IPS DF 4.7 (cell line): Measurements from ENCODE around the gene HOXA3.

ENCODE experiments used
- DNase-seq: peaks from one replicate; pipeline ENCODE4 v3.0.0-alpha.2; 2013; ENCODE audit warnings: low spot score; ENCODE audit errors: extremely low read depth

The HOXA3 gene

DNA sequence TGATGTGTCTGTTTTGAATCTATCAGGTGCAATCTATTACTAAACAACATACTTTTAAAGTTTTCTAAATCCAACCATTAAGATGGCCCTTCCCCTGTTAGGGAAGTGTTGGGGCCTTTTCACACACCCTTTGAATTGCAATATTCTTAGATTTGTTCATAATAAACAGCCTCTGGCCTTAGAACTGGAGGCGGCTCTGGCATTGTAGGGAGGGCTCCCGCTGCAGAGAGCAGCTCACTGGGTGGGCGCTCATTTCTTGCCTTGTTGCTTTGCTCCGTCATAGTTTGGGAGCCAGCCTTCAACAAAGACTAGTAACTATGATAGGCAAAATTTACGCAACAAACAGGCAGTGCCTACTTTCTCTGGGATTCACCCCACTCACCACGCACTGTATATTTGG is 26.0 kb upstream of the HOXA3 start:
- no peak for DNase-seq

DNA sequence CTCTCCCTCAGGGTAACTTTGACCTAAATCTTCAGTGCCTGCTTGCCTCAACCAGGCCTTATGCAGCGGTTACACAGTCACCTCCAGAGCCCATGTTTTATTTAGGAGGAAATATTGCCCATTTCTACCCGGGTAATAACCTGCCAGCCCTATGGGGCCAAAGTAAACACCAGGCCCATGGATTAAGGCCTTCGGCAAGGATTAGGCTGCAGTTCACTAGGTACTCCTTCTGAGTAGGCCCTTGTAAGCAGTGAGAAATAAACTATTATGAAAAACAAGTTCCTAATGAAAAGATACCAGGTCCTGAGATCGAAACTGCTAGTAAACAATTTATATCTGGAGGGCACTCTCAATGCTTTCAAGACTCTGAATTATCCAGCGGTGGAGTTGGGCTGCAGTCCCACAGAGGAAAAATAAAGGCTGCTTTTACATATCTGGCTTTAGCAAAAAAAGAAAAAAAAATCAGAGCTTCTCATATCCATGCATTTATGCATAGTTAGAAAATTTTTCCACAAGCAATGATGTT is 25.5 kb upstream of the HOXA3 start:
- DNase-seq, result no peak

DNA sequence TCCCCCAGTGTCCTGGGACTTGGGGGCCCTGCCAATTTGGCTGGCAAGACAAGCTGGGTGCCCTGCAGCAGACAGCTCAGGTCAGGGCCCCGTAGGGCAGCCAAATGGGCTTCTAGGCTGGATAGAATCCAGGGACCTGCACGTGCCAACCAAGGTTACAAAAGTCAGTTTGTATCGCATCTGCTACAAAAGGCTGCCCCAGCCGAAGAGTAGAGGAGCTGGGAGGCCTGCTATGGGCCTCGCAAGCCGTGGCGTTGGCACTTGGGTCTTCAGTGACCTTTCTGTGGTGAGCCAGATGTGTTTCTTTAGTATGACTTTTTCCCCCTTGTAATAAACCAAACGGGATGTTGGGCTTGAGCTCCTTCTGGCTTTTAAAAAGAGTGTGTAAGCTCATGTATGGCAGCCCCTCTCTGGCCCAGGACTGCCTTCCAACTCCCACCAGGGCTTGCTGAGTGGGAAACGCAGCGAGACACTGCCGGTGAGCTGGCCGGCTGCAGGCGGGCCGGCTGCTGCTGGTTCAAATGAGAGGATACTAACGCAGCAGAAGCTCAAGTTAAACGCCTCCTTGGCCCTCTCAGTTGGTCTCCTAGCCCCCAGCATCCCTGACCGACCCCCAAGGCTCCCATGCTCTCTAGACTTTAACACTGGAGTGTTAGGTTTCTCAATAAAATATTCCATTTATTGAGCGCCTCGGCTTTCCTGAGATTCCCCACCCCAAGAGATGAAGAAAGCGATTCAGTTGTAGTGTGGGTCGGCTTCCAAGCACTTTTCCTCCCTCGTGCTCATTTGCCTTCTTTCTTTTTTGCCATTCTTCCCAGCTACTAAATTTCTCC is 24.8 kb upstream of the HOXA3 start:
- DNase-seq, result no peak

DNA sequence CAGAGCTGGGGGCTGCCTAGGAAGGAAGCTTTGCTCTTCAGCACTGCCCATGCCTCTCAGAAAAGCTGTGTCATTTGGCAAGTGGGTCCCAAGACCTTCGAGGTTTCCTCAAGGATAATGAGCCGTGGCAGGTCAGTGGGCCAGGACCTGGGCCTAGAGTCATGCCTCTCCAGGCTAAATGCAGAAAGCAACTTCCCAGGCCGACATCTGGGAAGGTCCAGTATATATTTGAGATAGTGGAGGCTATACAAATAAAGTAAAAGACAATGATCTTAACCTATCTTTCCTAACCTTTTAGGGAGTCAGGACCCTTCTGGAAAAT is 24.1 kb upstream of the HOXA3 start:
- no peak for DNase-seq

DNA sequence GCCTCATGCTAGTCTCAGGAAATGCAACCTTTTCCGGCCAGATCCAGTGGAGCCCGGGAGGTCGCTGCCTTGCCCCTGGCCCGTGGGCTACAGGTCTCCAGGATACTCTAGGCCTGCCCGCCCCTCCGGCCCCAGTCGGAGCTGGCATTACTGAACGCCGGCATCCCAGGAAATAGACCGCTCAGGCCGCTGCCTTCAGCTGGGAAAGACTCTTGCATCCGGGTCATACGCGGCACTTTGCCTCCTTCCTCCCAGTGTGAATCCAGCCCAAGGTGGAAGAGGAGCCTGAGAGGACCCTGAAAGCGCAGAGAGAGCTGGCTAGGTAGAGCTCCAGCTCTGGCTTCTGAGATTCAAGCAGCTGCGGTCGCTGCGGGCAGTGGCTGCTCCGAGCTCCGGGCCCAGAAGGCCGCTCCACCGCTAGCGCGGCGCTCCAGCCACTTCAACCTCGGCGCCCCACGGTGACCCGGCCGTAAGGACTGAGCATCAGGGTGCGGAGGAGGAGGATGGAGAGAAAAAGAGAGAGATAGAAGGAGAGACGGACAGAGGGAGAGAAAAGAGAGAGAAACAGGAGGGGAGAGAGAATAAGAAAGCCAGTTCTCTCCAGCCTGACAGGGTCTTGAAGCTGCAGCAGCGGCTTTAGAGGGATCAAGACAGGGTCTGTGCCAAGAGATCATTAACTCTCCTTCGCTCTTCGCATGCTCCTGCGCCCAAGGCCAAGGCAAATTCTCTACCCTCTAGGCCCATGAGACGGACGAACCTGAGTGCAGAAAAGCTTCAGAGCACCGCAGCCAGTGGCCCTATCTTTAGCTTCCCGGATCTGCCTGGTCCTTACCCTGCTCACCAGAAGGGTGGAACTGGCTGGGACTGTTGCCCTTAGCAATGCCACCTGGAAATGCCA is 23.5 kb upstream of the HOXA3 start:
- no peak for DNase-seq

DNA sequence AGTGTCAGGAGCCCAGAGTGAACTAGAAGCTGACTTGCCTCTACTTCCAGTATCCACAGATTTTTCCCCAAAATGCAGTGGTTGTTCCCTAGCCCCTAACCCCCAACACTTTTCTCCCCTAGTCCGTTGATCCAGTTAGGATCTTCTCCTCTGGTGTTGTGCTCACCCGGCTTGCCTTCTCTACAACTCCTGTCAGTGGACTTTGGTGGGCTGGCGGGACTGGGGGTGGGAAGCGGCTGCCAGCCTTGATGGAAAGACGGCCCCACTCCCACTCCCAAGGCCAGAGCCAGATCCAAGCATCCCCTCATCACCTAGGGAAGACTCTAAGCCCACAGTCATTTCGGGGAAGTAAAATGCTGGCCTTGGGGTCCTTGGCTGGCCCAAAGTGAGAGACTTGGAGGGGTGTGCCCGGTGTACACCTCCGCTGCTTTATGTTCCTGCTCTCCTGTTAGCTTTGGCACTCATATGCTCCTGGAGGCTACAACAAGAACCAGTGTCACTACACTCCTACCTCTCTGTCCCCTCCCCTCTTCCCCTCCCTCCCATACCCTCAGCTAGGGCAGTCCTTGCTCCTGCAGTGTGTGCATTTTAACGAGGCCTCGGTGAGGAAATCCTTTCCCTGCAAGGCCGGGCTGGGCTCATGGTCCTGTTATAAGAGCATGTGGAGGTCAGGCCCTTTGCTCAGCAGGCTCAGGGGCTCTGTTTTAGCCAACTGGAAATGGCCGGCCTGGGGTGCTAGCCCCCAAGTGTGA is 22.7 kb upstream of the HOXA3 start:
- DNase-seq, result no peak

DNA sequence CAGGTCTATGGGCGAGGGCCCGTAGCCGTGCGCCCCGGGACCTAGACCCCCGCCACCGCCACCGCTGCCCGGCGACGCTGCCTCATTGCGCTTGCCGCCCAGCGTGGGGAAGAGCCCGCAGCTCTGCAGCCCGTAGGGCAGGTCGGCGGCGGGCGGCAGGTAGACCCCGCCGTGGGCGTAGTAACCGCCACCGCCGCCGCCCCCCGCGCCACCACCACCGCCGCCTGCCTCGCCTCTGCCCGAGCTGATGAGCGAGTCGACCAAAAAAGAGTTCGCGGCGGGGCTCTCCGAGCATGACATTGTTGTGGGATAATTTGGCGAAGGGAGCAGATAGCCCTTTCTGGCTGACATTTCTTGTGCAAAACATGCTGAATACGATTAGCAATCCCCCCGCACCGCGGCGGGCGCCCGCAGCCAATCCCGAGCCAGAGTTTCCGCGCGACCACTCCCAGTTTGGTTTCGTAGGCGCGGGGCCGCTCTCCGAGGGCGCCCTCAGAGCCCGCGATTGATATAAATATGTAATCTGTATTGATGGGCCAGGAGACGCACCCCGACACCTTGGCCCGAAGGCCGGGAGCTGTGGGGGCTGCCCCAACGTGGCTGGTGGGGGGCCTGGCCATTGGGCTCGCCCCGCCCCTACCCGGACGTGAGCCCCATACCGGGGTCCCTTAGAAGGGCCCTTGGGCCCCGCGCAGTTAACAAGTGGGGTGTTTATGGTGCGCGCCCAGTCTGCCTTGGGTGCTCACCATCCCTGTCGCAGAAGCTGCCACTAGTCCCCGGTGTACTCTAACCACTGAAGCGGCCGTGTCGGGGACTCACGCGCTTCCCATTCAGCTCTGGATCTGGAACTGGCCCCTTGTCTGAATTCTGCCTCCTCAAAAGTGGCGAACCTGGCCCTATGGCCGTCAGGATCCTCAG is 21.8 kb upstream of the HOXA3 start, which contains the start of gene HOXA10:
Gene HOXA10 (minus strand): TSS at position 365 of the 918 bp plus-strand sequence. CDS start 14 bp downstream, at position 351.
- no peak for DNase-seq

DNA sequence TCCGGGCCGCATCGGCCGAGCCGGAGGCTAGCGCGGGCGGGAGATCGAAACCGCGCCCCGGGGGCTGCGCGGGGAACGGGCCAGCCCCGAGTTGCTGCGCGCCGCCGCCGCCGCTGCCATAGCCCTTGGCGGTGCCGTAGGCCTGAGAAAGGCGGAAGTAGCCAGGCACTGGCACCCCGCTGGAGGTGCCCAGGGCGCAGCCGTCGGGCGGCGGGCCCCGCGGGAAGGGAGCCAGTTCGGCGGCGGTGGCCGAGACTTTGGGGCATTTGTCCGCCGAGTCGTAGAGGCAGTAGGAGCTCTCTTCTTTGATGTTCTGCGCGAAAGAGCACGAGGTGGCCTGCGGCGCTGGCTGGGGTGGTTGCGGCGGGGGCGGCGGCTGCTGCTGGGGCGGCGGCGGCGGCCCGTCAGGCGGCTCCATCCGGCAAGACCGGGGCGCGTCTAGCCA is 21.1 kb upstream of the HOXA3 start:
- DNase-seq, result no peak

DNA sequence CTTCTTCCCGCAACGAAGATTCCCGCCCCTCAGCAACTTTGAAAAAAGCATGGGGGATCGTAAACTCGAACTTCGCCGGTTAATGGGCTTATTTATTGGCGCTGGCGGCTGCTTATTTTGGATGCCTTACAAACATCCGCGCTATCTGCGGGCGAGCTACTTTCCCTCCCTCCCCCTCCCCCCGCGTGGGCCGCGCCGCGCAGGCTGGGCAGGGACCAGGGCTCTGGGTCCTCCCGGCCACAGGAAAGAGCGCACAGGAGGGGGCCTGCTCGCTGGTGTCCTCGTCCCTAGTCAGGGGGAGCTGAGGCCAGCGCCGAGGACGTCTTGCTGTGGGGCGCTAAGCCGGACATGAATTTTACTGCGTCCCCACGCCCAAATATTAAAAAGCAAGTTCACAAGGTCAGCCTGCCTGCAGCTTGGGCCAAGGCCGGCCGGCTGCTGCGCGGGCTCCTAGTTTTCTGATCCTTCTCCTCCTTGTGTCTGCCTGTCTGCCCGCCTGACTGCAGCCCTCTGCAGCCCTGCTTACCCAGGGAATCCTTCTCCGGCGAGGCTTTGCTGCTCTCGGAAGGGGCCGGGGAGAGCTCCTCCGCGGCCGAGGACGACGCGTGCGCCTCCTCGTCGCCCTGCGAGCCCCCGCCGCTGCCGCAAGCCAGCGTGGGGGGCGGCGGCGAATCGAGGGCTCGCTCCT is 20.6 kb upstream of the HOXA3 start:
- no peak for DNase-seq

DNA sequence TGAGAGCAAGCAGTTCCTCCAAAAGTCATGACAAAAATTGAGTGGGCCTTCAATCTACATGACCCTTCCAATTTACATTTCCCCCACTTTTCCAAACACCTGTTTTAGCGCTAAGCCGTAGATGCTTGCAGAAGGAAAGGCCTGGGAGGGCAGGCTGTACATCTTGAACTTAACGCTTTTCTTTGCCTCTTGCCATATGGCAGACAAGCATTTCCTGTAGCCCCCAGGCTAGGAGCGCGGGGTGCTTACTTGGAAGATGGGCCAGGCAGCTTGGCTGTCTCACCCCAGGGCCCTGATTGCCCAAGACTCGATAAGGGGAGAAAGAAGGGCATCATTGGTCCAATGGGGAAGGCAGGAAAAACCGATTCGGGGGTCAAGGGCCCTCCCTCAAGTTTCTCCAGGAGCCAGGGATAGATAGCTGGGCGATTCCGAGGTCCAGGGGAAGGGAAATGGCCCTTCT is 20.0 kb upstream of the HOXA3 start:
- DNase-seq, result no peak

DNA sequence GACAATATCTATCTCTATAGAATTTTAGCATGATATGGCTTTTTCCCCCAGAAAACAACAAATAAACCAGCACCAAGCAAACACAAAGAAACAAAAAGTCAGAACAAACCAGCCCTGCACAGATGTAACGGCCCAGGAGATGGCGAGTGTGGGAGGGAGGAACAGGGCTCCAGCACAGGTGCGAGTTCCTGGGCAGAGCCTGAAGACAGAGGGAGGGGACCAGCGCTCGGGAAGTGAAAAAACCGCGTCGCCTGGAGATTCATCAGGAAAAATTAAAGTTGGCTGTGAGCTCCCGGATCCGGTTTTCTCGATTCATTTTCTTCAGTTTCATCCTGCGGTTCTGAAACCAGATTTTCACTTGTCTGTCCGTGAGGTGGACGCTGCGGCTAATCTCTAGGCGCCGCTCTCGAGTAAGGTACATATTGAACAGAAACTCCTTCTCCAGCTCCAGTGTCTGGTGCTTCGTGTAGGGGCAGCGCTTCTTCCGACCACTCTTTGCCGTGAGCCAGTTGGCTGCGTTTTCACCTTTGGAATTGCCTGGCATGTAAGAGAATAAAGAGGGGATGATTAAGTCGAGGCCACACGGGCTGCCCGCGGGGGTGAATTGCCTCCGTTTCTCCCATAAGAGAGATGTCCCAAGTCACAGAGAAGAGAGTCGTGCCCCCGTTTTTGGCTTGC is 19.4 kb upstream of the HOXA3 start:
- no peak for DNase-seq

DNA sequence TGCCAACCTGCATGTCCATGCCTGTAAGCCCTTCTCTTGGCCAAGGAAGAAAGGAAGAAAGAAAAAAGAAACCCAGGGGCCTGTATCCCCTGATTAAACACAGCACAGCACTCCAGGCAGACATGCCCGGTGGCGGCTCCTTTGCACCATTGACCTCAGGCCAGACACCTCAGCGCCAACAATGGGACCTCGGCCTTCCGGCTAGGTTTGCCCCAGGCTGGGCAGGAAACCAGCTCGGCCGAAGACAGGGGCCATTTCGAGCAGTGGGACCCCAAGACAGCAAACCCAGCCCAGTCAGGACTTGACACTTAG is 18.9 kb upstream of the HOXA3 start:
- DNase-seq, result no peak

DNA sequence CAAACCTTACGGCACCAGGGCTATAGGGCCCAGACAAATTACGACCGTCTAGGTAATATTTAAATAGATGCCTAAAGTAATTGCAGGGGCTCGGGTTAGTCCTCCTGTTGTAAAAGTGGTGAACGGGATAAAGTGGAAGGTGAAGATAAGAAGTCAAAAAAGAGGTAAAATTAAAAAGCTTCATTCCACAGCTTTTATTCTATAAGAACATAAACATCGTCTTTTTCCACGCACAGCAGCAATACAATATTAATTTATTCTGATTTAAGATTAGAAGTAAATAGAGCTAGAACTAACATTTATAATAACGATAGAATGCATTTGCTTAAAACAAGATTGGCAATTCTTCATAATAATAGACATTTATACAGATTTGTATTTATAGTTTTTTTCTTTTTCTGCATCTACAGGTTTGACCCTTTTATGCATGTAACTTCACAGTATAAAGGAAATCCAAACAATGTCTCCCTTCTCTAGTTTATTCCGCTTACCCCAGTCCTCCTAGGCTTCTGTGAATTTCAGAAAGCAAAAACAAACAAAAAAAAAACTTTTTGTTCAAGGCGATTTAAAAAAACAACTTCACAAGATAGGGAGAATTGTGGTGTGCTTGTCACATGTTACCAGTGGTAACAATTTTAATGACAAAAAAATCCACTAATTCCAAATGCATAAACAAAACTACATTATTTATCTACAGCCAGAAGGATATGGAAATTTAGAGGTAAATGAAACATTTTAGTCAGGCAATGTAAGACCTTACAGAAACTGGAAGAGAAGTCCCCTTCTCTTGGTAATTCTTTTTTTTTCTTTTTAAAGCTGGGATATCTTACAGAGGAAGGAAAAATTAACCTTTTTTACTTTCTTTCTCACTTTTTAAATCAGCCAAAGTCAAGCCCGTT is 18.3 kb upstream of the HOXA3 start:
- DNase-seq, result no peak

DNA sequence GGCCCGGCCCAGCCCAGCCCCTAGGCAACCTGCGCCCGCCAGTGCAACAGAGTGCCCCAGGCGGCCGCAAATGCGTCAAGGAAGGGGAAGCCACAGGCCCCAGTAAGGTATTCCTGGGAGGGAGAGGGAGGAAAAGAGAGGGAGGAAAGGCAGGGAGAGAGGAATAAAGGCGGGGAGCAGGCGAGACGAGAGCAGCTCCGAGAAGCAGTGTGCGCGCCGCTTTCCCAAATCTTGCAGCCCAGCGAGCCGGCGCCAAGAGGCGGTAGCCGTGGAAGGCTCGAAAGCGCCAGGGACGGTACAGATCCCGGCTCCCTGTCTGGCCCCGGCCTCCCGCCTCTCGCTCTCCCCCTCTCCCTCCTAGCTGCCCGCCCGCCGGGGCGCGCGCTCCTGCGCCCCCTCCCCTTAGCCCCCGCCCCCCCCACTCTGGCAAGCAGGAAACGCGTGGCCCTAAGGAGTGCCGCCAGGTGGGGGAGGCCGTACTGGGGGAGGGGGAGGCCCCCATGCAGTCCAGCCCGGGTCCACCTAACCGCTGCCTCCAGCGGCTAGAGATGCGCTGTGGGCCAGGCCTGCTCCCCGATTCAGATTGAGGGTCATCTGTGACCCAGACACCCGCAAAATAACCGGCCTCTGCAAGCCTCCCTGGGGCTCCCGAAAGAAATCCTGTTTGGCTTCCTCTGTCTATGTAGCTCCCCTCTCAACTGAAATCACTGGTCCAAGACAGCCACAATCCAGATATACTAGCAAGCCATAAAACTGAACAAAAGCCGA is 17.5 kb upstream of the HOXA3 start:
- DNase-seq, result no peak

DNA sequence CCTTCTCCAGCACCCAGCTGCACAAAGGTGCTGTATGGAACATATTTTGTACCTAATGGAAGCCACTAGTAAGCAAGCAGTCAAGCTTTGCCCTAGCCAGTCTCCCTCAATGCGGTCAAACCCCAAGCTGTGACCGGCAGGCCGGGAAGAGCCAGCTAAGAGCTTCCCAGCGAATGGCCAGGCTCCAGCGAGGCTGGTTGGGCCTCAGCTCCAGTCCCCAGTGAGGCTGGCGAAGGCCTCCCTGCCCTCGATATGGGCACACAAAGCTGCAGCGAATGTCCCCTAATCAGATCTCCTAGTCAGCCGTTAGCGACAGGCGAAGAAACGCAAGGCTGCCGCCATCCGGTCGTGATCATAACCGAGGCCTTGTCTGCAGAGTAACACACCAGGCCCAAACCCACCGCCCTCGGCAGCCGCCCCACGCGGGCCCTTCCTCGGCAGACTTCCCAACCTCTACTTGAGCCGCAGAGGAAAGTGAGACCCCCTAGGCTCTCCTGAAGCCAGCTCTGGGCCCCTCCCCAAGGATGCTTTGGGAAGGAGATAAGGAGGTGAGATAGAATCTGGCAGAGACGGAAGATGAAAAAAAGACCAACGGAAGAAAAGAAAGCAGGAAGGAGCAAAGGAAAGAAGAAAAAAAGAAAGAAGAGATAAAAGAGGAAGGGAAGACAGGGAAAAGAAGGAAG is 16.0 kb upstream of the HOXA3 start:
- DNase-seq, result no peak

DNA sequence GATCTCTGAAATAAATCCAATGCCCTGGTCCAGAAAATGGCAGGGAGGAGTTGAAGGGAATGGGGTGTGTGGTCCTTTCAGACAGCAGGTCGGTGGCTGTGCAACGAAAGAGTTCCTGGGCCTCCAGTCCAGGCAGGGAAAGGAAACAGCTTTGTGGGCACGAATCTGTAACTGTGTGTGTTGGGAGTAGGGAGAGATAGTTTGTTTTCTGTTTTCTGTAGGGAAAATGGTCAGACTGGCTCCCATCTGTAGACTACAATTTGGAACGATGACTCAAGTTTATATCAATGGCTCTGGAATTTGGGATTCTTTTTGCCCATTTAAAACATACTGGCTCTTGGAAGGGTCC is 15.5 kb upstream of the HOXA3 start:
- DNase-seq, result no peak
